Measurements from ENCODE around the gene TRIM69. TPM values are rescaled to one million over a fixed set of nuclear protein-coding genes. Genes with fewer than 3 reads are reported as not detected.
"Not testable (repeated sequence)": the region's sequence is repeated elsewhere in the genome, so short reads cannot be mapped to it uniquely, and the experiment has no call there.

TRIM69 gene
- polyA plus RNA-seq, 1 donor from 2014 or later: 38.3 TPM

DNA sequence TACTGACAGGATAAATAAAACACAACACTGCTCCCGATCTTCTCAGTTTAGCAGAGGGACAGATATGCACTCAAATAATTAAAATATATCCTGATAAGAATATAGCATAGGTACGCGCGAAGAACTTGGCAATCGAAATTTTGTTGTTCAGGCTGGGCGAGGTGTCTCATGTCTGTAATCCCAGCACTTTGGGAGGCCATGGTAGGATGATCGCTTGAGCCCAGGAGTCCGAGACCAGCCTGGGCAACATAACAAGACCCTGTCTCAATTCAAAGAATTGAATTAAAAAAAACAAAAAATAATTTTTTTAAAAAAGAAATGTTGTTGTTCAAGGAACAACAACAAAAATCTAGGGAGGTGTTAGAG, 17.4 kb upstream of the TRIM69 start:
- Histone ChIP-seq H4K20me1 (ENCODE audit: insufficient read depth) (no peaks in the 10 kb centered on the region), H2AFZ (ENCODE audit: low read depth, low read length) (no peak overlapping the region), H3K79me2 (replicated peaks; ENCODE audit: insufficient read depth, low read length) (no peaks in the 10 kb centered on the region), H3K27me3 (ENCODE audit: insufficient read depth, low read depth, low read length) (no peaks in the 10 kb centered on the region), H3K9me3 (ENCODE audit: low read length) (no peaks in the 10 kb centered on the region), H3K27ac (ENCODE audit: low read length) (no peak overlapping the region), H3K4me3 (ENCODE audit: low read length) (no peak overlapping the region), H3K9me2 (ENCODE audit: insufficient read depth, low read length) (no peaks in the 10 kb centered on the region), H3F3A (ENCODE audit: insufficient read depth, low read length, poor library complexity, severe bottlenecking) (no peaks in the 10 kb centered on the region), H3K9ac (ENCODE audit: low read length) (no peak overlapping the region), H3K4me2 (ENCODE audit: low read length) (no peak overlapping the region), H3K36me3 (ENCODE audit: insufficient read depth, low read length) (no peaks in the 10 kb centered on the region)
- no peak for TF ChIP-seq EZH2 (IDR thresholded peaks at IDR 0.05; ENCODE audit: borderline replicate concordance, insufficient read depth, low read length, poor library complexity, severe bottlenecking)
- TF ChIP-seq RAD21 (conservative IDR thresholded peaks at IDR 0.05): no peak
- no peak for TF ChIP-seq SMC3 (conservative IDR thresholded peaks at IDR 0.05; ENCODE audit: poor library complexity)
- TF ChIP-seq TAF1 (IDR thresholded peaks at IDR 0.05; ENCODE audit: low read depth): no peak
- TF ChIP-seq, protein P1, sequence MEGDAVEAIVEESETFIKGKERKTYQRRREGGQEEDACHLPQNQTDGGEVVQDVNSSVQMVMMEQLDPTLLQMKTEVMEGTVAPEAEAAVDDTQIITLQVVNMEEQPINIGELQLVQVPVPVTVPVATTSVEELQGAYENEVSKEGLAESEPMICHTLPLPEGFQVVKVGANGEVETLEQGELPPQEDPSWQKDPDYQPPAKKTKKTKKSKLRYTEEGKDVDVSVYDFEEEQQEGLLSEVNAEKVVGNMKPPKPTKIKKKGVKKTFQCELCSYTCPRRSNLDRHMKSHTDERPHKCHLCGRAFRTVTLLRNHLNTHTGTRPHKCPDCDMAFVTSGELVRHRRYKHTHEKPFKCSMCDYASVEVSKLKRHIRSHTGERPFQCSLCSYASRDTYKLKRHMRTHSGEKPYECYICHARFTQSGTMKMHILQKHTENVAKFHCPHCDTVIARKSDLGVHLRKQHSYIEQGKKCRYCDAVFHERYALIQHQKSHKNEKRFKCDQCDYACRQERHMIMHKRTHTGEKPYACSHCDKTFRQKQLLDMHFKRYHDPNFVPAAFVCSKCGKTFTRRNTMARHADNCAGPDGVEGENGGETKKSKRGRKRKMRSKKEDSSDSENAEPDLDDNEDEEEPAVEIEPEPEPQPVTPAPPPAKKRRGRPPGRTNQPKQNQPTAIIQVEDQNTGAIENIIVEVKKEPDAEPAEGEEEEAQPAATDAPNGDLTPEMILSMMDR (IDR thresholded peaks at IDR 0.05; ENCODE audit: poor library complexity, severe bottlenecking): no peak
- no peak for TF ChIP-seq POLR2AphosphoS5 (IDR thresholded peaks at IDR 0.05)
- TF ChIP-seq EP300 (conservative IDR thresholded peaks at IDR 0.05; ENCODE audit: poor library complexity, severe bottlenecking): no peak
- no peak for TF ChIP-seq MXI1 (conservative IDR thresholded peaks at IDR 0.05; ENCODE audit: poor library complexity, severe bottlenecking)
- TF ChIP-seq, protein P2, sequence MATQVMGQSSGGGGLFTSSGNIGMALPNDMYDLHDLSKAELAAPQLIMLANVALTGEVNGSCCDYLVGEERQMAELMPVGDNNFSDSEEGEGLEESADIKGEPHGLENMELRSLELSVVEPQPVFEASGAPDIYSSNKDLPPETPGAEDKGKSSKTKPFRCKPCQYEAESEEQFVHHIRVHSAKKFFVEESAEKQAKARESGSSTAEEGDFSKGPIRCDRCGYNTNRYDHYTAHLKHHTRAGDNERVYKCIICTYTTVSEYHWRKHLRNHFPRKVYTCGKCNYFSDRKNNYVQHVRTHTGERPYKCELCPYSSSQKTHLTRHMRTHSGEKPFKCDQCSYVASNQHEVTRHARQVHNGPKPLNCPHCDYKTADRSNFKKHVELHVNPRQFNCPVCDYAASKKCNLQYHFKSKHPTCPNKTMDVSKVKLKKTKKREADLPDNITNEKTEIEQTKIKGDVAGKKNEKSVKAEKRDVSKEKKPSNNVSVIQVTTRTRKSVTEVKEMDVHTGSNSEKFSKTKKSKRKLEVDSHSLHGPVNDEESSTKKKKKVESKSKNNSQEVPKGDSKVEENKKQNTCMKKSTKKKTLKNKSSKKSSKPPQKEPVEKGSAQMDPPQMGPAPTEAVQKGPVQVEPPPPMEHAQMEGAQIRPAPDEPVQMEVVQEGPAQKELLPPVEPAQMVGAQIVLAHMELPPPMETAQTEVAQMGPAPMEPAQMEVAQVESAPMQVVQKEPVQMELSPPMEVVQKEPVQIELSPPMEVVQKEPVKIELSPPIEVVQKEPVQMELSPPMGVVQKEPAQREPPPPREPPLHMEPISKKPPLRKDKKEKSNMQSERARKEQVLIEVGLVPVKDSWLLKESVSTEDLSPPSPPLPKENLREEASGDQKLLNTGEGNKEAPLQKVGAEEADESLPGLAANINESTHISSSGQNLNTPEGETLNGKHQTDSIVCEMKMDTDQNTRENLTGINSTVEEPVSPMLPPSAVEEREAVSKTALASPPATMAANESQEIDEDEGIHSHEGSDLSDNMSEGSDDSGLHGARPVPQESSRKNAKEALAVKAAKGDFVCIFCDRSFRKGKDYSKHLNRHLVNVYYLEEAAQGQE (IDR thresholded peaks at IDR 0.05; ENCODE audit: borderline replicate concordance): no peak

- Histone ChIP-seq H3K36me3 (ENCODE audit: insufficient read depth, low read length) (no peaks in the 10 kb centered on the region), H3K9ac (ENCODE audit: low read length) (no peak overlapping the region), H3K27me3 (ENCODE audit: insufficient read depth, low read depth, low read length) (no peaks in the 10 kb centered on the region), H4K20me1 (ENCODE audit: insufficient read depth) (no peaks in the 10 kb centered on the region), H3K4me2 (ENCODE audit: low read length) (no peak overlapping the region), H3K27ac (ENCODE audit: low read length) (no peak overlapping the region), H2AFZ (ENCODE audit: low read depth, low read length) (no peak overlapping the region), H3K9me2 (ENCODE audit: insufficient read depth, low read length) (no peaks in the 10 kb centered on the region), H3F3A (ENCODE audit: insufficient read depth, low read length, poor library complexity, severe bottlenecking) (no peaks in the 10 kb centered on the region), H3K4me3 (ENCODE audit: low read length) (no peak overlapping the region), H3K9me3 (ENCODE audit: low read length) (no peaks in the 10 kb centered on the region), H3K79me2 (replicated peaks; ENCODE audit: insufficient read depth, low read length) (no peaks in the 10 kb centered on the region)
- TF ChIP-seq, protein P2 (IDR thresholded peaks at IDR 0.05; ENCODE audit: borderline replicate concordance): no peak
- TF ChIP-seq RAD21 (conservative IDR thresholded peaks at IDR 0.05): no peak
- no peak for TF ChIP-seq POLR2AphosphoS5 (IDR thresholded peaks at IDR 0.05)
- no peak for TF ChIP-seq EZH2 (IDR thresholded peaks at IDR 0.05; ENCODE audit: borderline replicate concordance, insufficient read depth, low read length, poor library complexity, severe bottlenecking)
- TF ChIP-seq EP300 (conservative IDR thresholded peaks at IDR 0.05; ENCODE audit: poor library complexity, severe bottlenecking): no peak
- TF ChIP-seq SMC3 (conservative IDR thresholded peaks at IDR 0.05; ENCODE audit: poor library complexity): no peak
- TF ChIP-seq MXI1 (conservative IDR thresholded peaks at IDR 0.05; ENCODE audit: poor library complexity, severe bottlenecking): no peak
- TF ChIP-seq TAF1 (IDR thresholded peaks at IDR 0.05; ENCODE audit: low read depth): no peak
- TF ChIP-seq, protein P1 (IDR thresholded peaks at IDR 0.05; ENCODE audit: poor library complexity, severe bottlenecking): no peak
Observed at GRCh38 chr15:44719293-44719999, 16.9 kb upstream of the TRIM69 start.

DNA sequence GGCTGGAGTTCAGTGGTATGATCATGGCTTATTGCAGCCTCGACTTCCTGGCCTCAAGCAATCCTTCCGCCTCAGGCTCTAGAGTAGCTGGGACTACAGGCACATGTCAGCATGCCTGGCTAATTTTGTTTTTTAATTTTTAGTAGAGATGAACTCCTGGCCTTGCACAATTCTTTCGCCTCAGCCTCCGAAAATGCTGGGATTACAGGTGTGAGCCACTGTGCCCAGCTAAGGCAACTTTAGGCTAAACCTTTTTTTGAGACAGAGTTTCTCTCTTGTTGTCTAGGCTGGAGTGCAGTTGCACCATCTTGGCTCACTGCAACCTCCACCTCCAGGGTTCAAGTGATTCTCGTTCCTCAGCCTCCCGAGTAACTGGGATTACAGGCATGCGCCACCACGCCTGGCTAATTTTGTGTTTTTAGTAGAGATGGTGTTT, 16.3 kb upstream of the TRIM69 start:
- not testable (repeated sequence) for H3K27ac ChIP-seq (ENCODE audit: low read length); H2AFZ ChIP-seq (ENCODE audit: low read depth, low read length); H3K9me2 ChIP-seq (ENCODE audit: insufficient read depth, low read length); H3K4me2 ChIP-seq (ENCODE audit: low read length); H3K9me3 ChIP-seq (ENCODE audit: low read length); H3K9ac ChIP-seq (ENCODE audit: low read length); H4K20me1 ChIP-seq (ENCODE audit: insufficient read depth); H3K79me2 ChIP-seq (replicated peaks; ENCODE audit: insufficient read depth, low read length); H3K36me3 ChIP-seq (ENCODE audit: insufficient read depth, low read length); H3F3A ChIP-seq (ENCODE audit: insufficient read depth, low read length, poor library complexity, severe bottlenecking); H3K4me3 ChIP-seq (ENCODE audit: low read length); H3K27me3 ChIP-seq (ENCODE audit: insufficient read depth, low read depth, low read length)
